HCT116 (cell line): ENCODE measurements around the gene DYNLT4.

ENCODE experiments used
- CBX3 ChIP-seq: IDR thresholded peaks from 2 replicates; pipeline ENCODE4 v1.6.1; 2012; ENCODE audit warnings: low read depth
- EZH2 ChIP-seq: fragments of 200-600 bp; sonication (generic); IDR thresholded peaks from 2 replicates; pipeline ENCODE4 v1.6.1; 2017; ENCODE audit warnings: antibody characterized with exemption, mixed run types
- JUND ChIP-seq: IDR thresholded peaks from 2 replicates; pipeline ENCODE4 v1.6.1; 2012
- POLR2A ChIP-seq: IDR thresholded peaks from 2 replicates; pipeline ENCODE4 v1.7.0; 2011; ENCODE audit warnings: borderline replicate concordance; ENCODE audit not compliant: insufficient read depth, insufficient read length; ENCODE audit errors: extremely low read depth
- POLR2AphosphoS5 ChIP-seq: IDR thresholded peaks from 2 replicates; pipeline ENCODE4 v1.6.1; 2011; ENCODE audit warnings: mild to moderate bottlenecking, low read depth, low read length, moderate library complexity
- RAD21 ChIP-seq: IDR thresholded peaks from 2 replicates; pipeline ENCODE4 v1.6.1; 2012; ENCODE audit warnings: low read depth, mild to moderate bottlenecking
- SIN3A ChIP-seq: IDR thresholded peaks from 2 replicates; pipeline ENCODE4 v1.6.1; 2012; ENCODE audit warnings: low read depth
- SP1 ChIP-seq: IDR thresholded peaks from 2 replicates; pipeline ENCODE4 v1.6.1; 2012; ENCODE audit warnings: low read depth
- YY1 ChIP-seq: IDR thresholded peaks from 2 replicates; pipeline ENCODE4 v1.6.1; 2011; ENCODE audit warnings: low read length, low read depth, moderate library complexity, mild to moderate bottlenecking; ENCODE audit not compliant: insufficient replicate concordance; ENCODE audit errors: extremely low read depth
- ZBTB33 ChIP-seq: IDR thresholded peaks from 2 replicates; pipeline ENCODE4 v1.6.1; 2011; ENCODE audit warnings: mild to moderate bottlenecking, low read length, moderate library complexity; ENCODE audit not compliant: insufficient replicate concordance; ENCODE audit errors: extremely low read depth
- ZNF274 ChIP-seq: fragments of 200-500 bp; sonication (Bioruptor generic); IDR thresholded peaks from 2 replicates; pipeline ENCODE4 v1.6.1; 2014; ENCODE audit warnings: mild to moderate bottlenecking, low read depth, low read length, inconsistent platforms
- TF ChIP-seq, protein P1 (sequence below), 3 experiments: fragments of 200-600 bp in 1 of 3; sonication (generic) in 1 of 3; IDR thresholded peaks in 2 of 3; conservative IDR thresholded peaks in 1 of 3; 2 replicates each; pipeline ENCODE4 v1.5.1; 2012 to 2017; ENCODE audit warnings: low read depth in 2 of 3, low read length in 2 of 3, antibody characterized with exemption in 1 of 3, borderline replicate concordance in 1 of 3, control low read depth in 1 of 3, mild to moderate bottlenecking in 1 of 3, mixed read lengths in 1 of 3, mixed run types in 1 of 3, moderate library complexity in 1 of 3; ENCODE audit not compliant: insufficient read depth in 1 of 3
- TF ChIP-seq, protein P2 (sequence below): IDR thresholded peaks from 2 replicates; pipeline ENCODE4 v1.6.1; 2012

GRCh38 chr1:44805311-44806024 lies 1.7 kb downstream of the DYNLT4 start:
- no peak for TF ChIP-seq JUND
- TF ChIP-seq POLR2AphosphoS5: peak; percentile 47
- TF ChIP-seq, protein P1, sequence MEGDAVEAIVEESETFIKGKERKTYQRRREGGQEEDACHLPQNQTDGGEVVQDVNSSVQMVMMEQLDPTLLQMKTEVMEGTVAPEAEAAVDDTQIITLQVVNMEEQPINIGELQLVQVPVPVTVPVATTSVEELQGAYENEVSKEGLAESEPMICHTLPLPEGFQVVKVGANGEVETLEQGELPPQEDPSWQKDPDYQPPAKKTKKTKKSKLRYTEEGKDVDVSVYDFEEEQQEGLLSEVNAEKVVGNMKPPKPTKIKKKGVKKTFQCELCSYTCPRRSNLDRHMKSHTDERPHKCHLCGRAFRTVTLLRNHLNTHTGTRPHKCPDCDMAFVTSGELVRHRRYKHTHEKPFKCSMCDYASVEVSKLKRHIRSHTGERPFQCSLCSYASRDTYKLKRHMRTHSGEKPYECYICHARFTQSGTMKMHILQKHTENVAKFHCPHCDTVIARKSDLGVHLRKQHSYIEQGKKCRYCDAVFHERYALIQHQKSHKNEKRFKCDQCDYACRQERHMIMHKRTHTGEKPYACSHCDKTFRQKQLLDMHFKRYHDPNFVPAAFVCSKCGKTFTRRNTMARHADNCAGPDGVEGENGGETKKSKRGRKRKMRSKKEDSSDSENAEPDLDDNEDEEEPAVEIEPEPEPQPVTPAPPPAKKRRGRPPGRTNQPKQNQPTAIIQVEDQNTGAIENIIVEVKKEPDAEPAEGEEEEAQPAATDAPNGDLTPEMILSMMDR (IDR thresholded peaks at IDR 0.05 in 2 of 3, conservative IDR thresholded peaks at IDR 0.05 in 1 of 3; ENCODE audit: borderline replicate concordance in 1 of 3, insufficient read depth in 1 of 3, low read depth in 2 of 3, low read length in 2 of 3): peak in 1 of 3 experiments; percentile 24; a peak in 1 of 6 replicates
- no peak for TF ChIP-seq POLR2A
- no peak for TF ChIP-seq SP1
- no peak for TF ChIP-seq RAD21
- no peak for TF ChIP-seq ZBTB33
- no peak for TF ChIP-seq CBX3
- TF ChIP-seq, protein P2, sequence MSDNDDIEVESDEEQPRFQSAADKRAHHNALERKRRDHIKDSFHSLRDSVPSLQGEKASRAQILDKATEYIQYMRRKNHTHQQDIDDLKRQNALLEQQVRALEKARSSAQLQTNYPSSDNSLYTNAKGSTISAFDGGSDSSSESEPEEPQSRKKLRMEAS: no peak
- no peak for TF ChIP-seq YY1
- no peak for TF ChIP-seq SIN3A
- no peak for TF ChIP-seq ZNF274
- TF ChIP-seq EZH2: no peak
